PFSK-1 (cell line): ENCODE measurements around the gene CUEDC2.

Experiments used
- POLR2AphosphoS5 ChIP-seq: IDR thresholded peaks from 2 replicates; pipeline ENCODE4 v1.6.1; 2012; ENCODE audit warnings: low read depth, mild to moderate bottlenecking, control low read depth, low read length, moderate library complexity
- REST ChIP-seq, 2 experiments: IDR thresholded peaks; 2 replicates each; pipeline versions ENCODE4 v1.6.1 to v1.8.0; 2011 to 2012; ENCODE audit warnings: low read depth in 2 of 2, low read length in 2 of 2, control low read depth in 1 of 2, inconsistent platforms in 1 of 2, mild to moderate bottlenecking in 1 of 2, moderate library complexity in 1 of 2; ENCODE audit not compliant: insufficient read depth in 1 of 2

GRCh38 chr10:102450124-102450373 is 17.7 kb upstream of the CUEDC2 start:
- no peak for TF ChIP-seq POLR2AphosphoS5
- TF ChIP-seq REST (IDR thresholded peaks at IDR 0.05; ENCODE audit: insufficient read depth in 1 of 2, low read depth in 2 of 2, low read length in 2 of 2): no peak
